Gastrocnemius medialis (tissue), 4 donors: Measurements from ENCODE around the gene CCDC185. TPM values are rescaled to one million over a fixed set of nuclear protein-coding genes. Genes with fewer than 3 reads are reported as not detected.

ENCODE experiments used
- ATAC-seq, 2 donors: fragments of 150-250 bp; one replicate each; pipeline ENCODE4 v1.9.1; 2016
- DNase-seq, 2 donors: peaks; one replicate each; pipeline ENCODE4 v3.0.0-alpha.2; 2019
- H3K27ac ChIP-seq, 4 donors: fragments of 200-600 bp; sonication (generic); 1 replicate in 1 of 4; 2 replicates in 3 of 4; pipeline ENCODE4 v1.5.1; 2016 to 2018; ENCODE audit warnings: mild to moderate bottlenecking in 2 of 4, moderate library complexity in 1 of 4
- H3K27me3 ChIP-seq, 3 donors: fragments of 200-600 bp; sonication (generic) in 2 of 3; 1 replicate in 1 of 3; 2 replicates in 2 of 3; pipeline versions ENCODE4 v1.5.1 to v1.6.0; 2016 to 2019; ENCODE audit warnings: mild to moderate bottlenecking in 1 of 3, moderate library complexity in 1 of 3
- H3K36me3 ChIP-seq, 2 donors: fragments of 200-600 bp; sonication (generic) in 1 of 2; one replicate each; pipeline ENCODE4 v1.5.1; 2017 to 2018
- H3K4me1 ChIP-seq, 2 donors: fragments of 200-600 bp; sonication (generic) in 1 of 2; one replicate each; pipeline ENCODE4 v1.5.1; 2016 to 2017; ENCODE audit warnings: mild to moderate bottlenecking in 2 of 2
- H3K4me3 ChIP-seq, 4 donors: fragments of 200-600 bp; sonication (generic) in 3 of 4; 1 replicate in 1 of 4; 2 replicates in 3 of 4; pipeline ENCODE4 v1.5.1; 2016 to 2019; ENCODE audit warnings: mild to moderate bottlenecking in 2 of 4
- H3K9me3 ChIP-seq, 3 donors: fragments of 200-600 bp; sonication (generic) in 2 of 3; 1 replicate in 1 of 3; 2 replicates in 2 of 3; pipeline ENCODE4 v1.5.1; 2016 to 2019
- POLR2A ChIP-seq, 2 donors: fragments of 450-650 bp; IDR thresholded peaks; one replicate each; pipeline ENCODE4 v1.6.1; 2017; ENCODE audit warnings: antibody characterized with exemption in 2 of 2, mild to moderate bottlenecking in 2 of 2, moderate library complexity in 2 of 2
- in situ Hi-C, 4 donors: fragments of 200-750 bp; cut with MboI; loops; one replicate each; pipeline versions ENCODE4 v1.15.0 to v1.8.0; 2017; ENCODE audit warnings: low sequenced_read_pairs in 4 of 4
- intact Hi-C: fragments of 100-400 bp; cut with DNase I; formaldehyde crosslinking; loops from one replicate; pipeline ENCODE4 v1.15.1; 2023; ENCODE audit warnings: low total_unique reads
- total RNA-seq, 4 donors: library from RNA; depleted of rRNA; stranded (reverse); fragments of >200 nt; gene quantifications; one replicate each; pipeline versions ENCODE4 v1.1.0 to v1.2.3, GENCODE V29; 2016
- TF ChIP-seq, protein P1 (sequence below), 5 experiments: fragments of 450-650 bp in 3 of 5; fragments of 200-600 bp in 2 of 5; sonication (generic) in 2 of 5; IDR thresholded peaks in 4 of 5; conservative IDR thresholded peaks in 1 of 5; 1 replicate in 4 of 5; 2 replicates in 1 of 5; pipeline ENCODE4 v1.5.1; 2016 to 2019; ENCODE audit warnings: antibody characterized with exemption in 5 of 5, mild to moderate bottlenecking in 3 of 5, moderate library complexity in 3 of 5

Gene CCDC185
- total RNA-seq, 4 donors from 2014 or later, result not detected

DNA sequence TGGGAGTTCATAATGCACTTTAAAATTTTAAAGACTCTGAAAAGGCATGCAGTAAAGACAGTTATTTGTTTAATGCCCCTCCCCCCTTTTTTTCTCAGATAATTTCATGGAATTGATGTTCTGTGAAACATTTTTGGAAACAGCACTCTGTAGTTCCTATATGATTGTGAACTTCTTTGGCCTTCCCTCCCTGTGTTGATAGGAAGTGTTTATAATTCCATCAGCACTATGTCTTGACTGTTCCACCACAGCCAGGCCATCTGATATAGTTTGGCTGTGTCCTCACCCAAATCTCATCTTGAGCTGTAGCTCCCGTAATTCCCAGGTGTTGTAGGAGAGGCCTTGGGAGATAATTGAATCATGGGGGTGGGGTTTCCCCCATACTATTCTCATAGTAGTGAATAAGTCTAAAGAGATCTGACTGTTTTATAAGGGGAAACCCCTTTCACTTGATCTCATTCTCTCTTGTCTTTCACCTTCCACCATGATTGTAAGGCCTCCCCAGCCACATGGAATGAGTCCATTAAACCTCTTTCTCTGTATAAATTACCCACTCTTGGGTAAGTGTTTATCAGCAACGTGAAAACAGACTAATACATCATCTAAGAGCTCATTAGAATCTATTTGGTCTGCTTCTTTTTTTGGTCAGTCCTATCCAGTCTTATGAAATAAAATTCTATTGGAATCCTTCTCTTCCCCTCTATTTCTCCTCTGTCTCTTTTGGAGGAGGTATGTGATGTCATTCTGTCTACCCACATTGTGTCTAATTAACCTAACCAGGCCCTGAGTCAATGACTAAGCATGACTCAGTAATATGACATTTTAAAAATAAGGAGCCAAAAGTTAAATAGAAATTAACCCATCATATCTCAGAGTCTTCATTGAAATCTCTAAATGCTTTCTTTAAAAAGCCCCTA is 8.9 kb downstream of the CCDC185 start:
- Histone ChIP-seq H3K27me3 (no peaks in the 10 kb centered on the region), H3K4me1 (no peaks in the 10 kb centered on the region), H3K27ac (no peak overlapping the region), H3K4me3 (no peak overlapping the region), H3K9me3 (no peaks in the 10 kb centered on the region), H3K36me3 (no peaks in the 10 kb centered on the region)
- in situ Hi-C loops (no loop called here), intact Hi-C loops (no loop called here)
- no peak for ATAC-seq
- TF ChIP-seq, protein P1, sequence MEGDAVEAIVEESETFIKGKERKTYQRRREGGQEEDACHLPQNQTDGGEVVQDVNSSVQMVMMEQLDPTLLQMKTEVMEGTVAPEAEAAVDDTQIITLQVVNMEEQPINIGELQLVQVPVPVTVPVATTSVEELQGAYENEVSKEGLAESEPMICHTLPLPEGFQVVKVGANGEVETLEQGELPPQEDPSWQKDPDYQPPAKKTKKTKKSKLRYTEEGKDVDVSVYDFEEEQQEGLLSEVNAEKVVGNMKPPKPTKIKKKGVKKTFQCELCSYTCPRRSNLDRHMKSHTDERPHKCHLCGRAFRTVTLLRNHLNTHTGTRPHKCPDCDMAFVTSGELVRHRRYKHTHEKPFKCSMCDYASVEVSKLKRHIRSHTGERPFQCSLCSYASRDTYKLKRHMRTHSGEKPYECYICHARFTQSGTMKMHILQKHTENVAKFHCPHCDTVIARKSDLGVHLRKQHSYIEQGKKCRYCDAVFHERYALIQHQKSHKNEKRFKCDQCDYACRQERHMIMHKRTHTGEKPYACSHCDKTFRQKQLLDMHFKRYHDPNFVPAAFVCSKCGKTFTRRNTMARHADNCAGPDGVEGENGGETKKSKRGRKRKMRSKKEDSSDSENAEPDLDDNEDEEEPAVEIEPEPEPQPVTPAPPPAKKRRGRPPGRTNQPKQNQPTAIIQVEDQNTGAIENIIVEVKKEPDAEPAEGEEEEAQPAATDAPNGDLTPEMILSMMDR (IDR thresholded peaks at IDR 0.05 in 4 of 5, conservative IDR thresholded peaks at IDR 0.05 in 1 of 5), result no peak
- no peak for TF ChIP-seq POLR2A (IDR thresholded peaks at IDR 0.05)
- no peak for DNase-seq

- H3K36me3 ChIP-seq, result no peaks in the 10 kb centered on the region
- H3K4me1 ChIP-seq, result no peaks in the 10 kb centered on the region
- no peak for TF ChIP-seq POLR2A (IDR thresholded peaks at IDR 0.05)
- TF ChIP-seq, protein P1 (IDR thresholded peaks at IDR 0.05 in 4 of 5, conservative IDR thresholded peaks at IDR 0.05 in 1 of 5), result no peak
- in situ Hi-C loops, result no loop called here
- H3K4me3 ChIP-seq, result no peak overlapping the region
- H3K9me3 ChIP-seq, result no peaks in the 10 kb centered on the region
- no peak overlapping the region for H3K27ac ChIP-seq
- intact Hi-C loops, result no loop called here
- no peaks in the 10 kb centered on the region for H3K27me3 ChIP-seq
- DNase-seq, result no peak
- ATAC-seq, result no peak
Measured at GRCh38 chr1:223402790-223403142, 9.6 kb downstream of the CCDC185 start.

GRCh38 chr1:223403184-223403815 is 10.1 kb downstream of the CCDC185 start:
- DNase-seq (no peak), ATAC-seq (no peak)
- no peaks in the 10 kb centered on the region for H3K4me1 ChIP-seq
- no peaks in the 10 kb centered on the region for H3K36me3 ChIP-seq
- in situ Hi-C loops (no loop called here), intact Hi-C loops (no loop called here)
- H3K27ac ChIP-seq, result no peak overlapping the region
- H3K27me3 ChIP-seq, result no peaks in the 10 kb centered on the region
- no peak for TF ChIP-seq POLR2A (IDR thresholded peaks at IDR 0.05)
- TF ChIP-seq, protein P1 (IDR thresholded peaks at IDR 0.05 in 4 of 5, conservative IDR thresholded peaks at IDR 0.05 in 1 of 5), result no peak
- no peaks in the 10 kb centered on the region for H3K9me3 ChIP-seq
- H3K4me3 ChIP-seq, result no peak overlapping the region

DNA sequence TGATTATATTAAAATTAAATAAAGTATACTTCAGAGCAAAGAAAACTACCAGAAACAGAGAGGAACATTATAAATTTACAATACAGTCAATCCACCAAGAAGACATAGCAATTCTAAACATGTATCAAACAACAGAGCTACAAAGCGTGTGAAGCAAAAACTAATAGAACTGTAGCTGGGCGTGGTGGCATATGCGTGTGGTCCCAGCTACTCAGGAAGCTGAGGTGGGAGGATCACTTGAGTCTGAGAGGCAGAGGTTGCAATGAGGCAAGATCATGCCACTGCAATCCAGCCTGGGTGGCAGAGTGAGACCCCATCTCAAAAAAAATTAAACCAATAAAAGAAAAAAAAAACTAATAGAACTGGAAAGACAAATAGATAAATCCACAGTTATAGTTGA is 12.3 kb downstream of the CCDC185 start:
- no peak for TF ChIP-seq POLR2A (IDR thresholded peaks at IDR 0.05)
- TF ChIP-seq, protein P1 (IDR thresholded peaks at IDR 0.05 in 4 of 5, conservative IDR thresholded peaks at IDR 0.05 in 1 of 5), result no peak
- in situ Hi-C loops (no loop called here), intact Hi-C loops (no loop called here)
- Histone ChIP-seq H3K4me3 (no peak overlapping the region), H3K27ac (no peak overlapping the region), H3K27me3 (no peaks in the 10 kb centered on the region), H3K9me3 (no peaks in the 10 kb centered on the region), H3K36me3 (no peaks in the 10 kb centered on the region), H3K4me1 (no peaks in the 10 kb centered on the region)
- no peak for ATAC-seq
- no peak for DNase-seq
